Activated B cell treated with CpG ODN at 0.5 μM for 24 hours (primary cell): ENCODE data around the gene FGF12. TPM values are rescaled to one million over a fixed set of nuclear protein-coding genes. Genes with fewer than 3 reads are reported as not detected.
"Not testable (repeated sequence)": the region's sequence is repeated elsewhere in the genome, so short reads cannot be mapped to it uniquely, and the experiment has no call there.

ENCODE experiments used
- ATAC-seq: fragments of 200-7000 bp; cut with Tn5 transposase; one replicate; pipeline ENCODE4 v1.10.0; 2021; ENCODE audit warnings: low read depth, mild to moderate bottlenecking, moderate library complexity
- CTCF ChIA-PET: fragments of 350-600 bp; sonication (Branson Sonifier 250); formaldehyde crosslinking; loops from one replicate; lab custom pipeline; 2021; ENCODE audit warnings: antibody characterized with exemption; lab: Charles Lee
- POLR2A ChIA-PET: fragments of 350-600 bp; sonication (Branson Sonifier 250); formaldehyde crosslinking; loops from one replicate; lab custom pipeline; 2021; ENCODE audit warnings: antibody characterized with exemption; lab: Charles Lee
- DNase-seq: peaks from one replicate; pipeline ENCODE4 v3.0.0; 2022
- H3K27ac Mint-ChIP-seq: one replicate; pipeline ENCODE4 v1.8.0; 2020; ENCODE audit warnings: mixed read lengths
- H3K27me3 Mint-ChIP-seq: one replicate; pipeline ENCODE4 v1.8.0; 2021; ENCODE audit warnings: mixed read lengths
- H3K36me3 Mint-ChIP-seq: one replicate; pipeline ENCODE4 v1.8.0; 2021; ENCODE audit warnings: low read depth, mixed read lengths
- H3K4me1 Mint-ChIP-seq: one replicate; pipeline ENCODE4 v1.8.0; 2021; ENCODE audit warnings: mixed read lengths
- H3K4me3 Mint-ChIP-seq: one replicate; pipeline ENCODE4 v1.8.0; 2020; ENCODE audit warnings: mild to moderate bottlenecking, mixed read lengths
- H3K9me3 Mint-ChIP-seq: one replicate; pipeline ENCODE4 v1.8.0; 2020; ENCODE audit warnings: mixed read lengths
- CTCF ChIP-seq: fragments of 200-600 bp; IDR thresholded peaks from one replicate; pipeline ENCODE4 v1.8.0; 2022; ENCODE audit warnings: antibody characterized with exemption, mild to moderate bottlenecking
- intact Hi-C: fragments of 100-400 bp; cut with micrococcal nuclease; formaldehyde crosslinking; loops from one replicate; pipeline ENCODE4 v1.15.1; 2024
- total RNA-seq: library from RNA; stranded (reverse); gene quantifications from 2 replicates; pipeline ENCODE4 v1.2.3, GENCODE V29; 2022

Gene FGF12
- total RNA-seq, 1 donor from 2014 or later, result not detected

DNA sequence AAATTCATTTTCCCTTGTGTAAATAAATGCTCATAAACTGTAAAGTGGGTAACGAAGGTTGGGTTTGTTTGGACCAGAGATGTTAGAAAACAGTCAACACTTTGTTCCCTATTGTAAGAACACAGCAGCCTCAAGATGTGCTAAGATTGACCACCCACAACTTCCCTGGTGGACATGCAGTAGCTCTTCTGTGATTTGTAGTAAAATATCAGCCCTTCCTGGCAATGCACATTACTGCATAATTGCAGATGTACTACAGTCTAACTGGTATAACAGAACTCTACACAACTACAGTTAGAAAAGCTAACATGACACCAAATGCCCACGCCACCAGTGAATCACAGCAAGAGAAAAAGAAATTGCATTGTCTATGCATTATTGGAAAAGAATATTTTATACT, 129.4 kb downstream of the FGF12 start:
- DNase-seq, result no peak
- ChIA-PET CTCF (no interaction called here), POLR2A (no interaction called here)
- TF ChIP-seq CTCF, result no peak
- no peak for ATAC-seq
- Mint-ChIP-seq H3K9me3 (peaks cover 3% of the 10 kb centered on the region), H3K4me1 (no peaks in the 10 kb centered on the region), H3K4me3 (no peak overlapping the region), H3K27ac (no peak overlapping the region), H3K27me3 (peaks cover 2% of the 10 kb centered on the region), H3K36me3 (no peaks in the 10 kb centered on the region)
- intact Hi-C loops, result no loop called here

GRCh38 chr3:192597506-192597905, 129.8 kb downstream of the FGF12 start:
- peaks cover 2% of the 10 kb centered on the region for H3K9me3 Mint-ChIP-seq
- ChIA-PET CTCF (no interaction called here), POLR2A (no interaction called here)
- intact Hi-C loops, result no loop called here
- H3K27ac Mint-ChIP-seq, result no peak overlapping the region
- no peaks in the 10 kb centered on the region for H3K36me3 Mint-ChIP-seq
- no peaks in the 10 kb centered on the region for H3K4me1 Mint-ChIP-seq
- no peak for ATAC-seq
- no peak for TF ChIP-seq CTCF
- no peak for DNase-seq
- H3K4me3 Mint-ChIP-seq, result no peak overlapping the region
- peaks cover 2% of the 10 kb centered on the region for H3K27me3 Mint-ChIP-seq

GRCh38 chr3:192578729-192579128, 148.6 kb downstream of the FGF12 start:
- Mint-ChIP-seq H3K36me3 (no peaks in the 10 kb centered on the region), H3K27me3 (no peaks in the 10 kb centered on the region), H3K27ac (no peak overlapping the region), H3K4me3 (no peak overlapping the region), H3K4me1 (no peaks in the 10 kb centered on the region), H3K9me3 (peaks cover 4% of the 10 kb centered on the region)
- no peak for DNase-seq
- intact Hi-C loops, result no loop called here
- no peak for TF ChIP-seq CTCF
- CTCF ChIA-PET, result no interaction called here
- POLR2A ChIA-PET, result no interaction called here
- ATAC-seq, result no peak

DNA sequence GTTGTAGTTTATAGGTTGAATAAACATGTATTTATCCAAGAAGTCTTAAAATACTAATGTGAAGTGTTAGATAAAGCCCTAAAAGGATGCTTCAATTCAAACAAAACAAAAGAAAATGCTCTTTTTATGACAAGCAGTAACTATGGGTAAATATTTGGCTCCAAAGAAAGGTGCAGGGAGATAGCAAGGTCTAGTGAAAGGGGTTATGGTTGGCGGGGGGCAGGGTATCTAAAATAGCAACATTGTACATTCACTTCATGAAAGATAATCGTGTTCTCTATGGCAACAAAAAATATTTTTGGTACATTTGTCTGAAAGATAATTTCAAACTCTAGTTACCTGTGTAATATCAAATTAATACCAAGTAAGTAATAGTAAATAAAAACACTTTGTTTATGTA, 149.5 kb downstream of the FGF12 start:
- ChIA-PET POLR2A (no interaction called here), CTCF (no interaction called here)
- no peak for TF ChIP-seq CTCF

GRCh38 chr3:192577271-192577670, 150.1 kb downstream of the FGF12 start:
- no peaks in the 10 kb centered on the region for H3K4me1 Mint-ChIP-seq
- H3K36me3 Mint-ChIP-seq, result no peaks in the 10 kb centered on the region
- ChIA-PET CTCF (no interaction called here), POLR2A (no interaction called here)
- ATAC-seq (no peak), DNase-seq (no peak)
- intact Hi-C loops, result no loop called here
- H3K9me3 Mint-ChIP-seq, result peaks cover 4% of the 10 kb centered on the region
- peaks cover under 1% of the 10 kb centered on the region for H3K27me3 Mint-ChIP-seq
- H3K4me3 Mint-ChIP-seq, result no peak overlapping the region
- no peak overlapping the region for H3K27ac Mint-ChIP-seq
- no peak for TF ChIP-seq CTCF

More for the DNA sequence above, 149.5 kb downstream of the FGF12 start:
- no peak for ATAC-seq
- DNase-seq, result no peak
- H3K9me3 Mint-ChIP-seq, result peaks cover 4% of the 10 kb centered on the region
- H3K36me3 Mint-ChIP-seq, result no peaks in the 10 kb centered on the region
- H3K27ac Mint-ChIP-seq, result no peak overlapping the region
- no peaks in the 10 kb centered on the region for H3K27me3 Mint-ChIP-seq
- intact Hi-C loops, result no loop called here
- H3K4me3 Mint-ChIP-seq, result no peak overlapping the region
- H3K4me1 Mint-ChIP-seq, result no peaks in the 10 kb centered on the region

GRCh38 chr3:192576704-192577103, 150.6 kb downstream of the FGF12 start:
- ATAC-seq, POLR2A ChIA-PET, DNase-seq, H3K36me3 Mint-ChIP-seq, H3K4me1 Mint-ChIP-seq, H3K9me3 Mint-ChIP-seq, CTCF ChIA-PET, intact Hi-C loops, H3K27me3 Mint-ChIP-seq, H3K4me3 Mint-ChIP-seq, H3K27ac Mint-ChIP-seq: not testable (repeated sequence)
